Mesothelial cell of epicardium (in vitro differentiated cells): ENCODE data around the gene SEH1L. TPM values are rescaled to one million over a fixed set of nuclear protein-coding genes. Genes with fewer than 3 reads are reported as not detected.

Source experiments
- DNase-seq, 2 experiments: peaks; one replicate each; pipeline ENCODE4 v3.0.0; 2021; ENCODE audit warnings: low spot score in 2 of 2; ENCODE audit not compliant: unreplicated experiment in 2 of 2
- H3K27ac Mint-ChIP-seq: 2 replicates; pipeline ENCODE4 v1.8.0; 2021; ENCODE audit warnings: mixed read lengths
- H3K27me3 Mint-ChIP-seq: 2 replicates; pipeline ENCODE4 v1.8.0; 2021; ENCODE audit warnings: low read depth, mixed read lengths
- H3K36me3 Mint-ChIP-seq: 2 replicates; pipeline ENCODE4 v1.8.0; 2021; ENCODE audit warnings: mixed read lengths
- H3K4me1 Mint-ChIP-seq: 2 replicates; pipeline ENCODE4 v1.8.0; 2021; ENCODE audit warnings: mixed read lengths
- H3K4me3 Mint-ChIP-seq: 2 replicates; pipeline ENCODE4 v1.8.0; 2021; ENCODE audit warnings: mild to moderate bottlenecking, moderate library complexity, mixed read lengths
- H3K9me3 Mint-ChIP-seq: 2 replicates; pipeline ENCODE4 v1.8.0; 2021; ENCODE audit warnings: mixed read lengths
- total RNA-seq: library from RNA; stranded (reverse); gene quantifications from 3 replicates; pipeline ENCODE4 v1.2.1, GENCODE V29; 2021
- TF ChIP-seq, protein P1 (sequence below): fragments of 200-600 bp; sonication (generic); IDR thresholded peaks from one replicate; pipeline ENCODE4 v1.5.0; 2021; ENCODE audit warnings: antibody characterized with exemption; ENCODE audit not compliant: unreplicated experiment

SEH1L gene
- total RNA-seq, 1 donor from 2014 or later, result 51.5 TPM

GRCh38 chr18:13003466-13003896, 55.7 kb downstream of the SEH1L start:
- no peak overlapping the region for H3K4me3 Mint-ChIP-seq
- TF ChIP-seq, protein P1, sequence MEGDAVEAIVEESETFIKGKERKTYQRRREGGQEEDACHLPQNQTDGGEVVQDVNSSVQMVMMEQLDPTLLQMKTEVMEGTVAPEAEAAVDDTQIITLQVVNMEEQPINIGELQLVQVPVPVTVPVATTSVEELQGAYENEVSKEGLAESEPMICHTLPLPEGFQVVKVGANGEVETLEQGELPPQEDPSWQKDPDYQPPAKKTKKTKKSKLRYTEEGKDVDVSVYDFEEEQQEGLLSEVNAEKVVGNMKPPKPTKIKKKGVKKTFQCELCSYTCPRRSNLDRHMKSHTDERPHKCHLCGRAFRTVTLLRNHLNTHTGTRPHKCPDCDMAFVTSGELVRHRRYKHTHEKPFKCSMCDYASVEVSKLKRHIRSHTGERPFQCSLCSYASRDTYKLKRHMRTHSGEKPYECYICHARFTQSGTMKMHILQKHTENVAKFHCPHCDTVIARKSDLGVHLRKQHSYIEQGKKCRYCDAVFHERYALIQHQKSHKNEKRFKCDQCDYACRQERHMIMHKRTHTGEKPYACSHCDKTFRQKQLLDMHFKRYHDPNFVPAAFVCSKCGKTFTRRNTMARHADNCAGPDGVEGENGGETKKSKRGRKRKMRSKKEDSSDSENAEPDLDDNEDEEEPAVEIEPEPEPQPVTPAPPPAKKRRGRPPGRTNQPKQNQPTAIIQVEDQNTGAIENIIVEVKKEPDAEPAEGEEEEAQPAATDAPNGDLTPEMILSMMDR, result peak; percentile 43
- H3K36me3 Mint-ChIP-seq, result peaks cover 3% of the 10 kb centered on the region
- no peaks in the 10 kb centered on the region for H3K27me3 Mint-ChIP-seq
- no peak for DNase-seq
- H3K4me1 Mint-ChIP-seq, result peaks cover 9% of the 10 kb centered on the region
- H3K9me3 Mint-ChIP-seq, result no peaks in the 10 kb centered on the region
- no peak overlapping the region for H3K27ac Mint-ChIP-seq

- Mint-ChIP-seq H3K4me3 (no peak overlapping the region), H3K9me3 (no peaks in the 10 kb centered on the region), H3K27ac (no peak overlapping the region), H3K36me3 (peaks cover 3% of the 10 kb centered on the region), H3K4me1 (peaks cover 4% of the 10 kb centered on the region), H3K27me3 (no peaks in the 10 kb centered on the region)
- TF ChIP-seq, protein P1, result no peak
- no peak for DNase-seq
Measured at GRCh38 chr18:13004396-13004795, 56.6 kb downstream of the SEH1L start.

DNA sequence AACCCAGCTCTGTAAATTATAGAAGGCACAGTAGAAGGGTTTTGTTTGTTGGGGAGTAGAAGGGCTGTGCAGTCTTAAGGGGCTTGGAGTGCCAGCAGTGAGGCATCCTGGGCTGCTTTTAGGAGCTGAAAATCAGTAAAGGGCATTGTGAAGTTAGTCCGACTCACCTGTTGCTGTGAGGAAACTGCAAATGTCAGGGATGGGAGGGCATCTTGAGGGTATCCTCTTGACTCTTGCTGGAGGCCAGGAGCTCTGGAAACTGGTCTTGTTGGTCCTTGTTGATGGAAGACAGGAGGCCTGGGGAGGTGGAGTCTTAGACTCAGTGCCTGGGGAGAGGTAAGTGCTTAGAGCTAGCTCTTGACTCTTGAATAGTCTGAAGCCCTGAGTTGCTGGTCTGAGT, 57.5 kb downstream of the SEH1L start:
- H3K9me3 Mint-ChIP-seq, result no peaks in the 10 kb centered on the region
- H3K36me3 Mint-ChIP-seq, result peaks cover 3% of the 10 kb centered on the region
- no peaks in the 10 kb centered on the region for H3K4me1 Mint-ChIP-seq
- H3K27me3 Mint-ChIP-seq, result no peaks in the 10 kb centered on the region
- TF ChIP-seq, protein P1, result no peak
- DNase-seq, result no peak
- H3K27ac Mint-ChIP-seq, result no peak overlapping the region
- H3K4me3 Mint-ChIP-seq, result no peak overlapping the region

- Mint-ChIP-seq H3K27ac (no peak overlapping the region), H3K4me3 (no peak overlapping the region), H3K4me1 (no peaks in the 10 kb centered on the region), H3K9me3 (no peaks in the 10 kb centered on the region), H3K36me3 (peaks cover 4% of the 10 kb centered on the region), H3K27me3 (no peaks in the 10 kb centered on the region)
- TF ChIP-seq, protein P1, result no peak
- no peak for DNase-seq
Measured at GRCh38 chr18:13006531-13007247, 58.9 kb downstream of the SEH1L start.

GRCh38 chr18:13007248-13007560, 59.4 kb downstream of the SEH1L start:
- Mint-ChIP-seq H3K4me1 (no peaks in the 10 kb centered on the region), H3K27ac (no peak overlapping the region), H3K9me3 (no peaks in the 10 kb centered on the region), H3K27me3 (no peaks in the 10 kb centered on the region), H3K36me3 (peaks cover 7% of the 10 kb centered on the region), H3K4me3 (no peak overlapping the region)
- TF ChIP-seq, protein P1, result no peak
- no peak for DNase-seq
